AG09319 (cell line): ENCODE results near the gene GRID1.

Experiments
- DNase-seq: peaks from one replicate; pipeline ENCODE4 v3.0.0-alpha.2; 2010; ENCODE audit warnings: low read depth; ENCODE audit errors: extremely low read depth
- TF ChIP-seq, protein P1 (sequence below): IDR thresholded peaks from 2 replicates; pipeline ENCODE4 v1.5.1; 2011; ENCODE audit warnings: low read depth, mild to moderate bottlenecking, inconsistent platforms, low read length, moderate library complexity

Gene GRID1

DNA sequence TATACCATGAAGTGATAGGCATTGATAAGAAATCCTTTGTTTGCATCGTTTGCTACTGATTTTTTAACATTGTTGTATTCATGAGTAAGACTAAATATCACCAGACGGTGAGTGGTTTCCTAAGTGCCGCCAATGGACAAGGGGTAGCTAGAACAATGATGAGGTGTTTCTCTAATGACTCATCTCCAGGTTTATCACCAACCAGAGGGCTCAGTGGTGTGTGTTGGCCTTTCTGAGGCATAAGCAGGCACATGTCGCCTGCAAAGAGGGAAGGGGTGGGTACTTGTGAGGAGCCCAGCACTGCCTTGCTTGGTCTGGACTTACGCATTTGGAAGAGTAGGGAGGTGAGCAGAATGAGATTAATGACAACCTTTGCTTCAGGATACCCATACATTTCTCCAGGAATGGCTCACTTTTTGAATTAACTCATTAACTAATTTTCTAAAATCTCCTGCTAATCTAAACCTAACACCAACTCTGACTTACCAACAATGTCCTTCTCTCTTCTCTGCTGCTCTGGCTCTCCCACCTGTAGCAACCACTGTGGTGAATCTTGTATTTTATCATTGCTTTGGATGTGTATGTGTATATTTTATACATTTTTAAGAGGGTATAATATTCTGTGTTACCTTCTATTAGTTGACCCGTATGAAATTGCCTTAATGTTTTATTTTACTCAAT, 722.6 kb downstream of the GRID1 start:
- TF ChIP-seq, protein P1, sequence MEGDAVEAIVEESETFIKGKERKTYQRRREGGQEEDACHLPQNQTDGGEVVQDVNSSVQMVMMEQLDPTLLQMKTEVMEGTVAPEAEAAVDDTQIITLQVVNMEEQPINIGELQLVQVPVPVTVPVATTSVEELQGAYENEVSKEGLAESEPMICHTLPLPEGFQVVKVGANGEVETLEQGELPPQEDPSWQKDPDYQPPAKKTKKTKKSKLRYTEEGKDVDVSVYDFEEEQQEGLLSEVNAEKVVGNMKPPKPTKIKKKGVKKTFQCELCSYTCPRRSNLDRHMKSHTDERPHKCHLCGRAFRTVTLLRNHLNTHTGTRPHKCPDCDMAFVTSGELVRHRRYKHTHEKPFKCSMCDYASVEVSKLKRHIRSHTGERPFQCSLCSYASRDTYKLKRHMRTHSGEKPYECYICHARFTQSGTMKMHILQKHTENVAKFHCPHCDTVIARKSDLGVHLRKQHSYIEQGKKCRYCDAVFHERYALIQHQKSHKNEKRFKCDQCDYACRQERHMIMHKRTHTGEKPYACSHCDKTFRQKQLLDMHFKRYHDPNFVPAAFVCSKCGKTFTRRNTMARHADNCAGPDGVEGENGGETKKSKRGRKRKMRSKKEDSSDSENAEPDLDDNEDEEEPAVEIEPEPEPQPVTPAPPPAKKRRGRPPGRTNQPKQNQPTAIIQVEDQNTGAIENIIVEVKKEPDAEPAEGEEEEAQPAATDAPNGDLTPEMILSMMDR, result no peak
- DNase-seq, result no peak

DNA sequence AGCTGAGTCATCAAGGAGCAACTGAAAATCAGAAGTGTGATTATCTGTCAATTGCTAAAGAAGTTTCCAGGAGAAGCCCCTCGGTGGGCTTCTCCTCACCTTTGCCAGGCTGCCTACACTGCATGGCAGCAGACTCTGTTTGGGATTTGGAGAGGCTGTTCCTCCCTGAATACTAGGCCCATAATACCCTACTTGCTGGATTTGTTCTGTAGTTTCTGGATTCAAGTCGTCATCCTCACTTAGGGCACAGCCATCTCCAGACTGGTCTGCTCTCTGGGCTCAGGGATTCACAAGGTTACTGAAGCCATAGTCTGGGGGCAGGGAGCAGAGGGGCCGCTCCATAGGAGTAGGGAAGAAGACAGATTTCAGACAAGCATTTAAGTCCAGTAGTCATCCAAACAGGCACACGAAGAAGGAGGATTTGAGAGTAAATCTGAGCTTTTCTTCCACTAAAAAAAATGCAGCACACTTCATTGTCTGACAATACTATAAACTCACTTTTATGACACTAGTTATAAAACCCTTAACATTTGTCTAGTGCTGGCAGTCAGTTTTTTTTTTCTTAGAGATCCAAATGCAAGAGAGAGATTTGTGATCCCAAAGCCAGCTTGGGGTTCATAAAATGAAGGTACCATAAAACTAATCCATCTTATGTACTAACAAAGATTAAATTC, 723.3 kb downstream of the GRID1 start:
- TF ChIP-seq, protein P1, result no peak
- no peak for DNase-seq

DNA sequence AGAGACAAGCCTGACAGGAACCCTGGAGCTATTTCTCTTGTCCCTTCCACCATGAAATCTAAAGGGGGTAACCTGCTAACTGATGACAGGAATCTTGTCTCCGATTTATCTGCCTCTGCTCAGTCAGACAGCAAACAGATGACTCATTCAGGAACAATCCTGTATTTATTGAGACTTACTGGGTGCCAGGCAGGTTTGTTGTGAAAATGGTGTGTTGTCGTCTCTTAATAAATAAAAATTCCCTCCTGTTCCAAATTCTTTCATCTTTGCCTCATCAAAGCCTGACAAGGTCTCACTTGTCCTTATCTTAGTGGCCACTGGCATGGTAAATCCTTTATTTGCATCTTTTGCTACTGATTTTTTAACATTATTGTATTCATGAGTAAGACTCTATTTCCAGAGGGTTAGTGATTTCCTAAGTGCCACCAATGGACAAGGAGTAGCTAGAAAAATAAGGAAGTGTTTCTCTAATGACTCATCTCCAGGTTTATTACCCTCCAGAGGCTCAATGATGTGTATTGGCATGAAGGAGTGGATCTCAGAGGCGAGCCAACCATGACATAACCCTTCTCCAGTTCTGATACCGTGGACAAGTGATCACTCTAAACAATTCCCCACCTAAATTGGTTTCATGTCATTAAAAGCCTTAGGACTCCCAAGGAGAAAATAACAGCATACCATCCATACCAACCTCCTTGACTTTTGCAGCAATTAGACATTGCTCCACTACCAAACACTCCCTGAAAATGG, 724.0 kb downstream of the GRID1 start:
- TF ChIP-seq, protein P1, result no peak
- DNase-seq, result no peak

DNA sequence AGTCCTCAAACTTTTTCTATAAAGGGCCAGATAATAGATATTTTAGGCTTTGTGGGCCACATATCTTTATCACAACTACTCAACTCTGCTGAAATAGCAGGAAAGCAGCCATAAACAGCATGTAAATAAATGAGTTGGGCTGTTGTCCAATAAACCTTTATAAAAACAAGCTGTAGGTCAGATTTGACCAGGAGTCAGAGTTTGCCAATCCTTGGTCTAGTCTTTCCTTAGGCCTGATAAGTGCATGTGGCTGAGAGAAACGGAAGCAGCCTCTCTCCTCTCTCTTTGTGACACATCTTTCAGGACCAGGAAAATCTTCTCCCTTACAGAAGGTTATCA, 724.5 kb downstream of the GRID1 start:
- DNase-seq, result no peak
- TF ChIP-seq, protein P1, result no peak

DNA sequence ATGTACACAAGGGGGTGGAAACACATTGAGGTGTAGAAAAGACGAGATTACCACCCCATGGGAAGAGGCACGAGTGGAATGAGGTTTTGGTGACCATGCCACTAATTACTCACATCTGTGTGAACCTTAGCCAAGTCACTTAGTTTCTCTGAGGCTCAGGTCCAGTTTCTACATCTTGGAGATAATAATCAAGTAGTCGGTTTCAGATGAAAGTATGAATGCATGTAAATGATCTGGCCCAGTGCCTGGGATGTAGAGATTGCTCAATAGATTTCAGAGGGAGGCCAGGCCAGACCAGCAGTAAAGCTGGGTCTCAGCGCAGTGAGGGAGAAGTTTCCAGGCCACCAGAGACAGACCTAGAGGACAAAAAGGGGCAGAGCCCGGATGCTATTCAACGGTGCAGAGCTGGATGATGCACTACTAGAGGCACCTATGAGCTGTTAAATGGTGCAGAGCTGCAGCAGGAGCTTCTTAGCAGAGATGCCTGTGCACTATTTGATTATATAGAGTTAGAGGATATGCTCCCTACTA, 725.1 kb downstream of the GRID1 start:
- TF ChIP-seq, protein P1, result no peak
- DNase-seq, result no peak

DNA sequence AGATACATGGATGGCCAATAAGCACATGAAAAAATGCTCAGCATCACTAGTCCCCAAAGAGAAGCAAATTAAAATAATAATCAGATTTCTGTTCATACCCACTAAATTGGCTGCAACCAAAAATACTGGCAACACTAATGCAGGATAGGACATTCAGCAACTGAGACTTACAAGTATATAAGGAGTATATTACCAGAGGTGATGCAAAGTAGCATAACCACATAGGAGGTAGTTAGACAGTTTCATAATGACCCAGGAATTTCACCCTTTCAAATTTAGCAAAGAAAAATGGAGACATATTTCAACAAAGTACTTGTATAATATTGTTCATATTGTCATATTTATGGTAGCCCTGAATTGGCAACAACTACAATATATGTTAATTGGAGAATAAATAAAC, 727.8 kb downstream of the GRID1 start:
- TF ChIP-seq, protein P1, result no peak
- DNase-seq, result no peak

DNA sequence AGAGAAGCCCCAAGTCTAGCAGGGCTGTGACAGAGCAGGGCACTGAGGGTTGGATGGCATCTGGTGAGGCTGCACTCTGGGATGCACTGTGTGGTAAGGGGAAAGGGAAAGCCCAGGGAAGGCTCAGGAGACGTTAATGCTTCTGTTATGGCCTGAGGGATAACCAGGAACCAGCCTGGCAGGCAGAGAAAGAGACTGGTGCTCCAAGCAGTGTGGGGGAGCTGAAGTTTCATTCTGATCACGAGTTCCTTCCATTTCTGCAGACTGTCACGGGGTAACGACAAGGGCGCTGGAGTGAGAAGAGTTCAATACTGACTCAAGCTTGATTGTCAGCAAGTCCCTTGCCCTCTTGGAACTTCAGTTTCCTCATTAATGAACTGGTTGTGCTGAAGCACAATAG, 730.9 kb downstream of the GRID1 start:
- DNase-seq, result no peak
- TF ChIP-seq, protein P1, result no peak
